HepG2 (cell line): ENCODE results near the gene ZFPM1. TPM values are rescaled to one million over a fixed set of nuclear protein-coding genes. Genes with fewer than 3 reads are reported as not detected.
A peak's percentile ranks its signal among the peaks of the same experiment; 100 is the strongest.

ENCODE experiments used
- GLI4 ChIP-seq: sonication (generic); formaldehyde crosslinking; IDR thresholded peaks from 2 replicates; pipeline ENCODE4 v1.5.1; 2020; ENCODE audit warnings: missing genetic modification reagents, mild to moderate bottlenecking, moderate library complexity, borderline replicate concordance
- KDM1A ChIP-seq: IDR thresholded peaks from 2 replicates; pipeline ENCODE4 v1.6.1; 2016; ENCODE audit warnings: missing compliant biosample characterization
- PPARG ChIP-seq: conservative IDR thresholded peaks from 2 replicates; pipeline ENCODE4 v1.6.1; 2016; ENCODE audit warnings: missing biosample characterization, missing genetic modification reagents
- SMYD3 ChIP-seq: sonication (generic); formaldehyde crosslinking; IDR thresholded peaks from 2 replicates; pipeline ENCODE4 v1.8.1; 2023; ENCODE audit warnings: mild to moderate bottlenecking, missing genetic modification reagents
- ZNF10 ChIP-seq: sonication (generic); formaldehyde crosslinking; IDR thresholded peaks from 2 replicates; pipeline ENCODE4 v1.4.0; 2020; ENCODE audit warnings: mild to moderate bottlenecking, low read depth, missing genetic modification reagents, borderline replicate concordance
- ZNF34 ChIP-seq: sonication (generic); formaldehyde crosslinking; IDR thresholded peaks from 2 replicates; pipeline ENCODE4 v1.4.0; 2020; ENCODE audit warnings: mild to moderate bottlenecking, missing genetic modification reagents, borderline replicate concordance
- ZSCAN12 ChIP-seq: sonication (generic); formaldehyde crosslinking; IDR thresholded peaks from 2 replicates; pipeline ENCODE4 v1.9.0; 2021; ENCODE audit warnings: mild to moderate bottlenecking, missing genetic modification reagents
- polyA plus RNA-seq, 8 experiments: library from polyadenylated mRNA; depleted of rRNA in 3 of 8; stranded (reverse) in 7 of 8; unstranded in 1 of 8; fragments of >200 nt; fragmentation: Illumina TruSeq in 4 of 8; extraction: Trizol in 4 of 8; gene quantifications; 2 replicates each; pipeline versions ENCODE4 v1.2.1 to v1.2.3, GENCODE V29; 2011 to 2016; ENCODE audit warnings: low read depth in 4 of 8, missing spikeins in 1 of 8, mixed read lengths in 1 of 8; ENCODE audit not compliant: insufficient read depth in 1 of 8
- total RNA-seq, 5 experiments: library from RNA; depleted of rRNA; stranded (reverse); fragments of >200 nt; fragmentation: Illumina TruSeq; extraction: Trizol; gene quantifications; 2 replicates each; pipeline ENCODE4 v1.2.3, GENCODE V29; 2016; ENCODE audit warnings: low read depth in 1 of 5
- TF ChIP-seq, protein P1 (sequence below): sonication (generic); formaldehyde crosslinking; IDR thresholded peaks from one replicate; pipeline ENCODE4 v1.5.1; 2020; ENCODE audit warnings: mild to moderate bottlenecking, missing genetic modification reagents; ENCODE audit errors: not compliant biosample characterization
- TF ChIP-seq, protein P2 (sequence below): sonication (generic); formaldehyde crosslinking; IDR thresholded peaks from 2 replicates; pipeline ENCODE4 v1.4.0; 2020; ENCODE audit warnings: mild to moderate bottlenecking, missing genetic modification reagents

The ZFPM1 gene
- total and polyA plus RNA-seq, 2 of the 13 experiments (the other 11 are each of a cell fraction or from before 2014, with no cell fraction given), result 1.3 to 3.8 TPM

DNA sequence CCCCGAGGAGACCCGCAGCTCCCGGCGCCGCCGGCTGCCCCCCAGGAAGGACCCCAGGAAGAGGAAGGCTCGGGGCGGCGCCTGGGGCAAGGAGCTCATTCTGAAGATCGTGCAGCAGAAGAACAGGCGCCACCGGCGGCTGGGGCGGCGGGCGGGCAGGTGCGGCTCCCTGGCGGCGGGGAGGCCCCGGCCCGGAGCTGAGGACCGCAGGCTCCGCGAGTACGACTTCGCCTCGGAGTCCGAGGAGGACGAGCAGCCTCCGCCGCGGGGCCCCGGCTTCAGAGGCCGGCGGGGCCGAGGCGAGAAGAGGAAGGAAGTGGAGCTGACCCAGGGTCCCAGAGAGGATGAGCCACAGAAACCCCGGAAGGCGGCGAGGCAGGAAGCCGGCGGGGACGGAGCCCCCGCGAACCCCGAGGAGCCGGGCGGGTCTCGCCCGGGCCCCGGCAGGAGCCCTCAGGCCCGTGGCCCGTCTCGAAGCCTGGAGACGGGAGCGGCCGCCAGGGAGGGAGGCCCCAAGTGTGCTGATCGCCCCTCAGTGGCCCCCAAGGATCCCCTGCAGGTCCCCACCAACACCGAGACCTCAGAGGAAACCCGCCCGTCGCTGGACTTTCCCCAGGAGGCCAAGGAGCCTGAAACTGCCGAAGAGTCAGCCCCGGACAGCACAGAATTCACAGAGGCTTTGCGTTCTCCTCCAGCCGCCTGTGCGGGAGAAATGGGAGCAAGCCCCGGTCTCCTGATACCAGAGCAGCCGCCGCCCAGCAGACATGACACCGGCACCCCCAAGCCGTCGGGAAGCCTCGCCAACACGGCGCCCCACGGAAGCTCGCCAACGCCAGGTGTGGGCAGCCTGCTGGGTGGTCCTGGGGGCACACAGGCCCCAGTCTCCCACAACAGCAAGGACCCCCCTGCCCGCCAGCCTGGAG, 22.3 kb upstream of the ZFPM1 start (continued):
- TF ChIP-seq, protein P1, sequence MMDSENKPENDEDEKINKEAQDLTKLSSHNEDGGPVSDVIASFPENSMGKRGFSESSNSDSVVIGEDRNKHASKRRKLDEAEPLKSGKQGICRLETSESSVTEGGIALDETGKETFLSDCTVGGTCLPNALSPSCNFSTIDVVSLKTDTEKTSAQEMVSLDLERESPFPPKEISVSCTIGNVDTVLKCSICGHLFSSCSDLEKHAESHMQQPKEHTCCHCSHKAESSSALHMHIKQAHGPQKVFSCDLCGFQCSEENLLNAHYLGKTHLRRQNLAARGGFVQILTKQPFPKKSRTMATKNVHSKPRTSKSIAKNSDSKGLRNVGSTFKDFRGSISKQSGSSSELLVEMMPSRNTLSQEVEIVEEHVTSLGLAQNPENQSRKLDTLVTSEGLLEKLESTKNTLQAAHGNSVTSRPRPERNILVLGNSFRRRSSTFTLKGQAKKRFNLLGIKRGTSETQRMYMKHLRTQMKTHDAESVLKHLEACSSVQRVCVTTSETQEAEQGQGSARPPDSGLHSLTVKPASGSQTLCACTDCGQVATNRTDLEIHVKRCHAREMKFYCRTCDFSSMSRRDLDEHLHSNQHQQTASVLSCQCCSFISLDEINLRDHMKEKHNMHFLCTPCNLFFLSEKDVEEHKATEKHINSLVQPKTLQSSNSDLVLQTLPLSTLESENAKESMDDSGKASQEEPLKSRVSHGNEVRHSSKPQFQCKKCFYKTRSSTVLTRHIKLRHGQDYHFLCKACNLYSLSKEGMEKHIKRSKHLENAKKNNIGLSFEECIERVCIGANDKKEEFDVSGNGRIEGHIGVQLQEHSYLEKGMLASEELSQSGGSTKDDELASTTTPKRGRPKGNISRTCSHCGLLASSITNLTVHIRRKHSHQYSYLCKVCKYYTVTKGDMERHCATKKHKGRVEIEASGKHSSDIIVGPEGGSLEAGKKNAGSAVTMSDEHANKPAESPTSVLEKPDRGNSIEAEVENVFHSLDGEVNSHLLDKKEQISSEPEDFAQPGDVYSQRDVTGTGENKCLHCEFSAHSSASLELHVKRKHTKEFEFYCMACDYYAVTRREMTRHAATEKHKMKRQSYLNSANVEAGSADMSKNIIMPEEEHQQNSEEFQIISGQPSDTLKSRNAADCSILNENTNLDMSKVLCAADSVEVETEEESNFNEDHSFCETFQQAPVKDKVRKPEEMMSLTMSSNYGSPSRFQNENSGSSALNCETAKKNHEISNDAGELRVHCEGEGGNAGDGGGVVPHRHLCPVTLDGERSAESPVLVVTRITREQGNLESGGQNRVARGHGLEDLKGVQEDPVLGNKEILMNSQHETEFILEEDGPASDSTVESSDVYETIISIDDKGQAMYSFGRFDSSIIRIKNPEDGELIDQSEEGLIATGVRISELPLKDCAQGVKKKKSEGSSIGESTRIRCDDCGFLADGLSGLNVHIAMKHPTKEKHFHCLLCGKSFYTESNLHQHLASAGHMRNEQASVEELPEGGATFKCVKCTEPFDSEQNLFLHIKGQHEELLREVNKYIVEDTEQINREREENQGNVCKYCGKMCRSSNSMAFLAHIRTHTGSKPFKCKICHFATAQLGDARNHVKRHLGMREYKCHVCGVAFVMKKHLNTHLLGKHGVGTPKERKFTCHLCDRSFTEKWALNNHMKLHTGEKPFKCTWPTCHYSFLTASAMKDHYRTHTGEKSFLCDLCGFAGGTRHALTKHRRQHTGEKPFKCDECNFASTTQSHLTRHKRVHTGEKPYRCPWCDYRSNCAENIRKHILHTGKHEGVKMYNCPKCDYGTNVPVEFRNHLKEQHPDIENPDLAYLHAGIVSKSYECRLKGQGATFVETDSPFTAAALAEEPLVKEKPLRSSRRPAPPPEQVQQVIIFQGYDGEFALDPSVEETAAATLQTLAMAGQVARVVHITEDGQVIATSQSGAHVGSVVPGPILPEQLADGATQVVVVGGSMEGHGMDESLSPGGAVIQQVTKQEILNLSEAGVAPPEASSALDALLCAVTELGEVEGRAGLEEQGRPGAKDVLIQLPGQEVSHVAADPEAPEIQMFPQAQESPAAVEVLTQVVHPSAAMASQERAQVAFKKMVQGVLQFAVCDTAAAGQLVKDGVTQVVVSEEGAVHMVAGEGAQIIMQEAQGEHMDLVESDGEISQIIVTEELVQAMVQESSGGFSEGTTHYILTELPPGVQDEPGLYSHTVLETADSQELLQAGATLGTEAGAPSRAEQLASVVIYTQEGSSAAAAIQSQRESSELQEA (CRISPR knock-in tag), result peak; percentile 67
- TF ChIP-seq ZNF10 (no peak), GLI4 (no peak), PPARG (CRISPR knock-in tag) (no peak), ZNF34 (CRISPR knock-in tag) (no peak), ZSCAN12 (CRISPR knock-in tag) (no peak), SMYD3 (CRISPR knock-in tag) (no peak), KDM1A (no peak)
- TF ChIP-seq, protein P2, sequence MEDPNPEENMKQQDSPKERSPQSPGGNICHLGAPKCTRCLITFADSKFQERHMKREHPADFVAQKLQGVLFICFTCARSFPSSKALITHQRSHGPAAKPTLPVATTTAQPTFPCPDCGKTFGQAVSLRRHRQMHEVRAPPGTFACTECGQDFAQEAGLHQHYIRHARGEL (CRISPR knock-in tag), result no peak
